ENCODE results near the gene SPTLC1.

GRCh38 chr9:92046676-92047075, 68.5 kb downstream of the SPTLC1 start:
- TF ChIP-seq CTCF (conservative IDR thresholded peaks at IDR 0.05; ENCODE audit: low read depth, low read length) (no peak), EZH2 (IDR thresholded peaks at IDR 0.05; ENCODE audit: low read length, unreplicated experiment) (no peak), EZH2phosphoT487 (IDR thresholded peaks at IDR 0.05; ENCODE audit: borderline replicate concordance, low read length) (no peak)
